Measurements from ENCODE around the gene TRAF1. TPM values are rescaled to one million over a fixed set of nuclear protein-coding genes. Genes with fewer than 3 reads are reported as not detected.

The TRAF1 gene
- total and polyA plus RNA-seq, 10 of the 15 experiments (the other 5 are each of a cell fraction or from before 2014, with no cell fraction given), result 13.8 to 163 (median 128) TPM

DNA sequence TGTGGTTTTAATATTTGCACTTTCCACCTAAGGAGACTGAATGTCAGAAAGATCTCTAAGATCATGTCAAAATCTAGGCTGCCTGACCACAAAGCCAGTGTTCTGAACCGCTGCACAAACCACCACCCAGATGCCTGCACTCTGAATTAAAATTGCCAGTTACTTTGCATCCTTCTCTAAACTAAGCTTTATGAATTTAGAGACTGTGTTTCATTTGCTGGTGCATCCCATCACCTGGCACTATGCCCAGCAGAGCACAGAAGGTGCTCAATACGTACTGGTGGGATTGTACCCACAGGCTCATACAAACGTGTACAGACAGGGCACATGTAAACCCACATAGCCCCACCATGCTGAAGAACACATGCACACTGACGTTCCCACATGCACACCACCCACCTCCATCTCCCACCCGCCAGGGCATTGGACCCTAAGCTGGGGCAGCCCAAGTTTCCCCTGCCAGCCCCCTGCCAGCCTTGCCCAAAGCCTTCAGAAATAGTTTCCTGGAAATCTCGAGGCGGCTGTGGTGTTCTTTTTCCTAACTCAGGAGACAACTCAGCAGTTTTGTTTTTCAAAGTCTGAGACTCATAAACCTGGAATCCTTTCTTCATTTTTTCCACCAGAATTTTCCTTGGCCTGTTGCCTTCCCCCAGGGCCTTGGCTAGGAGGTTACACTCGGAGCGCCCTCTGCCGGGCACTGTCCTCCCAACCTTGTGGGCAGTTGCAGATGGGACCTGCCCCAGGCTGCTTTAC lies 9.6 kb upstream of the TRAF1 start (continued):
- no peak for TF ChIP-seq TBL1XR1 (IDR thresholded peaks at IDR 0.05; ENCODE audit: low read depth, low read length)
- TF ChIP-seq, protein P1, sequence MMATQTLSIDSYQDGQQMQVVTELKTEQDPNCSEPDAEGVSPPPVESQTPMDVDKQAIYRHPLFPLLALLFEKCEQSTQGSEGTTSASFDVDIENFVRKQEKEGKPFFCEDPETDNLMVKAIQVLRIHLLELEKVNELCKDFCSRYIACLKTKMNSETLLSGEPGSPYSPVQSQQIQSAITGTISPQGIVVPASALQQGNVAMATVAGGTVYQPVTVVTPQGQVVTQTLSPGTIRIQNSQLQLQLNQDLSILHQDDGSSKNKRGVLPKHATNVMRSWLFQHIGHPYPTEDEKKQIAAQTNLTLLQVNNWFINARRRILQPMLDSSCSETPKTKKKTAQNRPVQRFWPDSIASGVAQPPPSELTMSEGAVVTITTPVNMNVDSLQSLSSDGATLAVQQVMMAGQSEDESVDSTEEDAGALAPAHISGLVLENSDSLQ (IDR thresholded peaks at IDR 0.05), result no peak
- TF ChIP-seq FOXK2 (IDR thresholded peaks at IDR 0.05), result no peak
- TF ChIP-seq REST (IDR thresholded peaks at IDR 0.05; ENCODE audit: low read depth, low read length), result no peak
- no peak for TF ChIP-seq IRF3 (IDR thresholded peaks at IDR 0.05)
- no peak for TF ChIP-seq NR2F1 (conservative IDR thresholded peaks at IDR 0.05)
- TF ChIP-seq SREBF2 (IDR thresholded peaks at IDR 0.05; ENCODE audit: low read length), result no peak
- TF ChIP-seq, protein P2, sequence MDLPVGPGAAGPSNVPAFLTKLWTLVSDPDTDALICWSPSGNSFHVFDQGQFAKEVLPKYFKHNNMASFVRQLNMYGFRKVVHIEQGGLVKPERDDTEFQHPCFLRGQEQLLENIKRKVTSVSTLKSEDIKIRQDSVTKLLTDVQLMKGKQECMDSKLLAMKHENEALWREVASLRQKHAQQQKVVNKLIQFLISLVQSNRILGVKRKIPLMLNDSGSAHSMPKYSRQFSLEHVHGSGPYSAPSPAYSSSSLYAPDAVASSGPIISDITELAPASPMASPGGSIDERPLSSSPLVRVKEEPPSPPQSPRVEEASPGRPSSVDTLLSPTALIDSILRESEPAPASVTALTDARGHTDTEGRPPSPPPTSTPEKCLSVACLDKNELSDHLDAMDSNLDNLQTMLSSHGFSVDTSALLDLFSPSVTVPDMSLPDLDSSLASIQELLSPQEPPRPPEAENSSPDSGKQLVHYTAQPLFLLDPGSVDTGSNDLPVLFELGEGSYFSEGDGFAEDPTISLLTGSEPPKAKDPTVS (IDR thresholded peaks at IDR 0.05; ENCODE audit: low read depth, low read length), result no peak; the same call in 1 of the 2 replicates
- TF ChIP-seq NBN (IDR thresholded peaks at IDR 0.05), result no peak; the same call in 1 of the 2 replicates
- peak; percentile 47; the same call in 1 of the 2 replicates for TF ChIP-seq TCF12 (IDR thresholded peaks at IDR 0.05; ENCODE audit: low read depth, low read length)
- no peak for TF ChIP-seq IRF4 (IDR thresholded peaks at IDR 0.05; ENCODE audit: low read depth, low read length)
- TF ChIP-seq MTA2 (IDR thresholded peaks at IDR 0.05; ENCODE audit: low read depth), result no peak
- TF ChIP-seq, protein P3, sequence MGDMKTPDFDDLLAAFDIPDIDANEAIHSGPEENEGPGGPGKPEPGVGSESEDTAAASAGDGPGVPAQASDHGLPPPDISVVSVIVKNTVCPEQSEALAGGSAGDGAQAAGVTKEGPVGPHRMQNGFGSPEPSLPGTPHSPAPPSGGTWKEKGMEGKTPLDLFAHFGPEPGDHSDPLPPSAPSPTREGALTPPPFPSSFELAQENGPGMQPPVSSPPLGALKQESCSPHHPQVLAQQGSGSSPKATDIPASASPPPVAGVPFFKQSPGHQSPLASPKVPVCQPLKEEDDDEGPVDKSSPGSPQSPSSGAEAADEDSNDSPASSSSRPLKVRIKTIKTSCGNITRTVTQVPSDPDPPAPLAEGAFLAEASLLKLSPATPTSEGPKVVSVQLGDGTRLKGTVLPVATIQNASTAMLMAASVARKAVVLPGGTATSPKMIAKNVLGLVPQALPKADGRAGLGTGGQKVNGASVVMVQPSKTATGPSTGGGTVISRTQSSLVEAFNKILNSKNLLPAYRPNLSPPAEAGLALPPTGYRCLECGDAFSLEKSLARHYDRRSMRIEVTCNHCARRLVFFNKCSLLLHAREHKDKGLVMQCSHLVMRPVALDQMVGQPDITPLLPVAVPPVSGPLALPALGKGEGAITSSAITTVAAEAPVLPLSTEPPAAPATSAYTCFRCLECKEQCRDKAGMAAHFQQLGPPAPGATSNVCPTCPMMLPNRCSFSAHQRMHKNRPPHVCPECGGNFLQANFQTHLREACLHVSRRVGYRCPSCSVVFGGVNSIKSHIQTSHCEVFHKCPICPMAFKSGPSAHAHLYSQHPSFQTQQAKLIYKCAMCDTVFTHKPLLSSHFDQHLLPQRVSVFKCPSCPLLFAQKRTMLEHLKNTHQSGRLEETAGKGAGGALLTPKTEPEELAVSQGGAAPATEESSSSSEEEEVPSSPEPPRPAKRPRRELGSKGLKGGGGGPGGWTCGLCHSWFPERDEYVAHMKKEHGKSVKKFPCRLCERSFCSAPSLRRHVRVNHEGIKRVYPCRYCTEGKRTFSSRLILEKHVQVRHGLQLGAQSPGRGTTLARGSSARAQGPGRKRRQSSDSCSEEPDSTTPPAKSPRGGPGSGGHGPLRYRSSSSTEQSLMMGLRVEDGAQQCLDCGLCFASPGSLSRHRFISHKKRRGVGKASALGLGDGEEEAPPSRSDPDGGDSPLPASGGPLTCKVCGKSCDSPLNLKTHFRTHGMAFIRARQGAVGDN (IDR thresholded peaks at IDR 0.05), result no peak
- TF ChIP-seq, protein P4, sequence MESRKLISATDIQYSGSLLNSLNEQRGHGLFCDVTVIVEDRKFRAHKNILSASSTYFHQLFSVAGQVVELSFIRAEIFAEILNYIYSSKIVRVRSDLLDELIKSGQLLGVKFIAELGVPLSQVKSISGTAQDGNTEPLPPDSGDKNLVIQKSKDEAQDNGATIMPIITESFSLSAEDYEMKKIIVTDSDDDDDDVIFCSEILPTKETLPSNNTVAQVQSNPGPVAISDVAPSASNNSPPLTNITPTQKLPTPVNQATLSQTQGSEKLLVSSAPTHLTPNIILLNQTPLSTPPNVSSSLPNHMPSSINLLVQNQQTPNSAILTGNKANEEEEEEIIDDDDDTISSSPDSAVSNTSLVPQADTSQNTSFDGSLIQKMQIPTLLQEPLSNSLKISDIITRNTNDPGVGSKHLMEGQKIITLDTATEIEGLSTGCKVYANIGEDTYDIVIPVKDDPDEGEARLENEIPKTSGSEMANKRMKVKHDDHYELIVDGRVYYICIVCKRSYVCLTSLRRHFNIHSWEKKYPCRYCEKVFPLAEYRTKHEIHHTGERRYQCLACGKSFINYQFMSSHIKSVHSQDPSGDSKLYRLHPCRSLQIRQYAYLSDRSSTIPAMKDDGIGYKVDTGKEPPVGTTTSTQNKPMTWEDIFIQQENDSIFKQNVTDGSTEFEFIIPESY (IDR thresholded peaks at IDR 0.05), result no peak
- no peak for TF ChIP-seq ZNF384 (IDR thresholded peaks at IDR 0.05; ENCODE audit: borderline replicate concordance, low read depth, low read length)
- TF ChIP-seq CBX3 (IDR thresholded peaks at IDR 0.05; ENCODE audit: borderline replicate concordance, low read depth), result no peak
- no peak for TF ChIP-seq YBX1 (IDR thresholded peaks at IDR 0.05)
